Spleen (tissue), 7 donors: ENCODE results near the gene NFU1.

ENCODE experiments used
- CTCF ChIP-seq, 11 experiments: fragments of 200-600 bp in 7 of 11; fragments of 450-650 bp in 4 of 11; sonication (generic) in 4 of 11; IDR thresholded peaks in 8 of 11; conservative IDR thresholded peaks in 3 of 11; 1 replicate in 7 of 11; 2 replicates in 4 of 11; pipeline versions ENCODE4 v1.4.0 to v1.8.0; 2016 to 2021; ENCODE audit warnings: antibody characterized with exemption in 11 of 11, inconsistent platforms in 4 of 11, mild to moderate bottlenecking in 1 of 11
- POLR2A ChIP-seq, 3 donors: fragments of 450-650 bp; IDR thresholded peaks; one replicate each; pipeline ENCODE4 v1.5.1; 2017; ENCODE audit warnings: antibody characterized with exemption in 3 of 3, mild to moderate bottlenecking in 1 of 3
- POLR2AphosphoS5 ChIP-seq, 3 donors: sonication (generic); formaldehyde crosslinking; IDR thresholded peaks; one replicate each; pipeline ENCODE4 v1.5.1; 2017; ENCODE audit warnings: antibody characterized with exemption in 3 of 3
- donor health status: DM: no; HTN: no; CAD: no; lungs with moderate emphysema.
- donor health status: DM: no; HTN: no; CAD: no.
- donor health status: DM: no; HTN: no; CAD: no.

GRCh38 chr2:69465513-69466456 is 28.6 kb upstream of the NFU1 start:
- no peak for TF ChIP-seq CTCF (IDR thresholded peaks at IDR 0.05 in 8 of 11, conservative IDR thresholded peaks at IDR 0.05 in 3 of 11)
- no peak for TF ChIP-seq POLR2A (IDR thresholded peaks at IDR 0.05)
- no peak for TF ChIP-seq POLR2AphosphoS5 (IDR thresholded peaks at IDR 0.05)
